NCI-H146 (cell line): ENCODE measurements around the gene ZC3H7B.
A peak's percentile ranks its signal among the peaks of the same experiment; 100 is the strongest.
"Not testable (repeated sequence)": the region's sequence is repeated elsewhere in the genome, so short reads cannot be mapped to it uniquely, and the experiment has no call there.

Experiments
- DNase-seq: peaks from one replicate; lab custom pipeline; 2025; lab: John Stamatoyannopoulos, UW

Gene ZC3H7B, protein sequence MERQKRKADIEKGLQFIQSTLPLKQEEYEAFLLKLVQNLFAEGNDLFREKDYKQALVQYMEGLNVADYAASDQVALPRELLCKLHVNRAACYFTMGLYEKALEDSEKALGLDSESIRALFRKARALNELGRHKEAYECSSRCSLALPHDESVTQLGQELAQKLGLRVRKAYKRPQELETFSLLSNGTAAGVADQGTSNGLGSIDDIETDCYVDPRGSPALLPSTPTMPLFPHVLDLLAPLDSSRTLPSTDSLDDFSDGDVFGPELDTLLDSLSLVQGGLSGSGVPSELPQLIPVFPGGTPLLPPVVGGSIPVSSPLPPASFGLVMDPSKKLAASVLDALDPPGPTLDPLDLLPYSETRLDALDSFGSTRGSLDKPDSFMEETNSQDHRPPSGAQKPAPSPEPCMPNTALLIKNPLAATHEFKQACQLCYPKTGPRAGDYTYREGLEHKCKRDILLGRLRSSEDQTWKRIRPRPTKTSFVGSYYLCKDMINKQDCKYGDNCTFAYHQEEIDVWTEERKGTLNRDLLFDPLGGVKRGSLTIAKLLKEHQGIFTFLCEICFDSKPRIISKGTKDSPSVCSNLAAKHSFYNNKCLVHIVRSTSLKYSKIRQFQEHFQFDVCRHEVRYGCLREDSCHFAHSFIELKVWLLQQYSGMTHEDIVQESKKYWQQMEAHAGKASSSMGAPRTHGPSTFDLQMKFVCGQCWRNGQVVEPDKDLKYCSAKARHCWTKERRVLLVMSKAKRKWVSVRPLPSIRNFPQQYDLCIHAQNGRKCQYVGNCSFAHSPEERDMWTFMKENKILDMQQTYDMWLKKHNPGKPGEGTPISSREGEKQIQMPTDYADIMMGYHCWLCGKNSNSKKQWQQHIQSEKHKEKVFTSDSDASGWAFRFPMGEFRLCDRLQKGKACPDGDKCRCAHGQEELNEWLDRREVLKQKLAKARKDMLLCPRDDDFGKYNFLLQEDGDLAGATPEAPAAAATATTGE

DNA sequence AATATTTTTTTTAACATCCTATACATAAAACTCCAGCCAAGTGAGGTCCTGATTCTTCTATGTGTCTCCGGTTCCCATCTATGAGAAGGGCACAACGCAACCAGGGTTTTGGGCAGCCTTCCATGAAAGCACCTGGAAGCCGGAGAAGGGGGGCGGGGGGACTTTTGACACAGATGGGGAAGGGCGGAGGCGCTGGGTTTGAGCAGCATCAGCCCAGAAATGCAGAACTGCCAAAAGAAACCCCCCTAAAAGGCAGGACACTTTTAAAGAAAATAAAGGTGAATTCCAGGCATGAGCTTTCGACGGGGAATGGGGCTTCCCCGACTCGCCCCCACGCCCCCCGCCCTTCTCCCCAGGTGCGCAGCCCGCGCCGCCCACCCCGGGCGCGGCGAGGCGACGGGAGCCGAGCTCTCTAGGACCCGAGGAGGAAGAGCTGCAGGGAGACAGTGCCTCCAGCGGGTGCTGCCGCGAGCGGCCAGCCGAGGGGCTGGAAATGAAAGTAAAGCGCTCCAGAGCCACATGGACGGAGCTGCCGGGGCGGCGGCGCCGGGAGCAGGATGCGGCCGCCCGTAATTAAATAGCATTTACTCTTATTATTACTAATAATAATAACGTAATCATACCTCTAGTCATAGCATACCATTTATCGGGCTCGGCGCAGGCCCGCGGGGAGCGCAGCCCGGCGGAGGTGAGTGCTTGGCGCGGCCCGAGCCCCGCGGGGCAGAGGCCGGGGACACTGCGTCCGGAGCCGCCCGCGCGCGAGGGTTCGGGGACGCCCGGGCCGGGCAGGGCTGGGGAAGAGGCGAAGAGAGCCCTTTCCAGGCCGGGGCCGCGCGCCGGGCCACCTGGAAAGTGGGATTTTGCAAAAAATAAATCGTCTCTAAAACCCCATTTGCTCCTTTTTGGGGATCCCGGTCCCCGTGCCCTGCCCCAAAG lies at the start of gene ZC3H7B:
ZC3H7B (plus strand) TSS at position 441 of the 936 bp plus-strand sequence. CDS start 19,136 bp downstream, outside the sequence.
- peak; percentile 71 for DNase-seq

DNA sequence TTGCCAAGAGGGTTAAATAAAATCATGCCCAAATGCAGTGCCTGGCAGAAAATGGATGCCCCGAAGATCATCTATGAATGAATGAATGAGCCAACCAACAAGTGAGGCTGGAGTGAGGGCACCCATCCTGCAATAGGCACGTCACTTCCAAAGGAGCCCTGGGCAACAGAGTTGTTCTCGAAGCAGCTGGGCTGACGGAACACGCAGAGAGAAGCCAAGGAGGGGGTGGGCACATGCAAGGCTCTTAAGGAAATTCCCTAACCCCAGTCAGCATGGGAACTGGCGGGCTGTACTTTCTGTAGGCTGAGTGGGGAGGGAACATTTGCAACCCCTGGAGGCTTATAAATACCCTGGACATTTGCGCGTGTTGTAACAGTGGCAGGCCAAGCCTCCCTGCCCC lies 49.0 kb upstream of the ZC3H7B start:
- DNase-seq = no peak

DNA sequence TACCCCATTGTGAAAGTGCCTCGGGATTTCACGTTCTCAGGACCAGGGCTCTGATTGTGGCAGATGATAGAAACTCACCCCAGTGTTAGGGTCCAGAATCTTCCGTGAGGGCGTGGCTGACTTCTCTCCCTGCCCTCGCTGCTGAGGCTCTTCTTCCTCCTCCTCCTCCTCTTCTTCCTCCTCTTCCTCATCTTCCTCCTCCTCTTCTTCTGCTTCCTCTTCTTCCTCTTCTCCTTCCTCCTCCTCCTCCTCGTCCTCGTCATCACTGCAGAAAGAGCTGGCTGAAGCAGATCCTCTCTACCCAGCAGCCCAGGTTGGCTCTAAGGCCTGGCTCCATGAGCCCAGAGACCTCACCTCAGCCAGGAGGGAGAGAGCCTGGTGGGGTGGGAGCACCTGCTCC lies 47.1 kb upstream of the ZC3H7B start:
- no peak for DNase-seq

DNA sequence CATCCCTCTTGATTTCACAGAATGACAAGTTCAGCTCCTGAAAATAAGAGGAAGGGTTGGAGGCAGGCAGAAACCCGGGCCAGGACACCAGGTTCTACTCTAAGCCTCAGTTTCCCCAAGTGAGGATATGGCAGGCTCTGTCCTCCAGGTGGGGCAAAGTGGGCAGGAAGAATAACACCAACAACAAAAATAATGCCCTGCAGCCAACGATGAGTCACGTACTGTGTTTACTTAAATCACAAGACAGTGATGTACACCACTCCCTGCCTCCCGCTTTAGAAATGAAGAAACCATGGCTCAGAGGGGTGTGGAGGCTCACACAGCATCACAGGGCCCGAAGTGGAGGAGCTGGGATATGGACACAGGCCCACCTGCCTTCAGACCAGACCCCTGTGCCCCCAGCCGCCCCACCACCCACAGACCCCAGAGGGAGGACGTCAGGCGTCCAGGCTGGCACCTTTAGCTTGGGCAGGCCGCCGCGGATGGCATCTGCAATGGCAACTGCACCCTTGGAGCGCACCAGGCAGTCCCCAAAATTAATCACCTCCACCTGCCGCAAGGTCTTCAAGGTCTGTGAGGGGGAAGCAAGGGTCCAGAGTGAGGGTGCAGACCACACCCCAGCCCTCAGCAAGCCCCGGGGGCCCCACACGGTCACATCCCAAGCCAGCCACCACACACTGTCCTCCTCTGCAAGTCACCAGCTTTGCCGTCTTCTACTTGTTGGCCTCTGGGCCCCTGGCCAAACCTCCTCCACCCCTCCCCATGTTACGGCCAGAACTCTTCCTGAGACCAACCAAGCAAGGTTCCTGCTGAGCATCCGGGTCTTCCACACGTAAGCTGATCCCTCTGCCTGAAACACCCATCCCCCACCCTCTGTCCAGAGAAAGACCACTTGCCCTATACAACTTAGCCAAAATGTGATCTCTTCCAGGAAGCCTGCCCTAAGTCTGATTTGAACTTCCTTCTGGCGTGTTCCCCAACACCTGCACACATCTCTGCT lies 44.8 kb upstream of the ZC3H7B start:
- no peak for DNase-seq

DNA sequence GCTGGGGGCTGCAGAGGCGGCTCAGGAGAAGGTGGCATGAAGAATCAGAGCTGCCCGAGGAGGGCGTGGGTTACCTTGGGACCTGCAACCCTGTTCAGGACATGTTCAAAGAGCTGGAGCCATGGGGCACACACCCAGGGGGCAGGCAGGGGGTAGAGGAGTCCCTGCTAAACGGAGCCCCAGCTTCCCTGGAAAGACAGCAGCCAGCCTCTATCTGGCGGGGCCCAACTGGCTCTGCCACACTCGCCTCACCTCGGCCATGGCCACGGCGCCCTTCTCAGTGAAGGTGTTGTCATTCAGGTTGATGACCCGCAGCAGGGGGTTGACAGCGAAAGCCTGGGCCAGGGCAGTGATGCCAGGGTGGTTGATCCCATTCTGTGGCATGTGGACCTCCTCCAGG lies 43.6 kb upstream of the ZC3H7B start:
- no peak for DNase-seq

DNA sequence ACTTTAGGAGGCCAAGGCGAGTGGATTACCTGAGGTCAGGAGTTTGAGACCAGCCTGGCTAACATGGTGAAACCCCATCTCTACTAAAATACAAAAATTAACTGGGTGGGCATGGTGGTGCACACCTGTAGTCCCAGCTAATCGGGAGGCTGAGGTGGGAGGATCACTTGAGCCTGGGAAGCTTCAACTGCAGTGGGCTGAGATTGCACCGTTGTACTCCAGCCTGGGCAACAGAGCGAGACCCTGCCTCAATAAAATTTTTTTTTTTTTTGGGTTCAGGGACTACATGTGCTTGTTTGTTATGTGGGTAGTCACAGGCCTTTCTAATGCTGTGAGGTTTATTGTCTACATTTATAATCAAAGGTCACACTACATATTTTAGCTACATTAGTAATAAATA lies 41.6 kb upstream of the ZC3H7B start:
- DNase-seq = not testable (repeated sequence)

DNA sequence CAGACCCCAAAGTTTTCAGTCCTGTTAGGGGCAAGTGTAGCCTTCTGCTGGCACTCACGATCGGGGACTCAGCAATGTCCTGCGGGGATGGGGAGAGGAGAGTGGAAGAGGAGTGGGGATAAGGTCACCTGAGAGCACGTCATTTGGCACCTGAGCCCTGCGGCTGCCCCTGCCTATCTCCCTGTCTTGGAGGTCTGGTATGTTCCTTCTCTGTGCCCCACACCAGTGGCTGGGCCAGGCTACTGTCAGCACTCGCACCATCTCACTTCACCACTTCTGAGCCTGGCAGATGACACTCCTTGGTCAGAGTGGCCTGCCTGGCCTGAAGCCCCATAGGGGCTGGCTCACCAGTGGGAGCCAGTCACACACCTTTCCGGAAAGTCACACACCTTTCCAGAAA lies 40.5 kb upstream of the ZC3H7B start:
- DNase-seq = no peak

DNA sequence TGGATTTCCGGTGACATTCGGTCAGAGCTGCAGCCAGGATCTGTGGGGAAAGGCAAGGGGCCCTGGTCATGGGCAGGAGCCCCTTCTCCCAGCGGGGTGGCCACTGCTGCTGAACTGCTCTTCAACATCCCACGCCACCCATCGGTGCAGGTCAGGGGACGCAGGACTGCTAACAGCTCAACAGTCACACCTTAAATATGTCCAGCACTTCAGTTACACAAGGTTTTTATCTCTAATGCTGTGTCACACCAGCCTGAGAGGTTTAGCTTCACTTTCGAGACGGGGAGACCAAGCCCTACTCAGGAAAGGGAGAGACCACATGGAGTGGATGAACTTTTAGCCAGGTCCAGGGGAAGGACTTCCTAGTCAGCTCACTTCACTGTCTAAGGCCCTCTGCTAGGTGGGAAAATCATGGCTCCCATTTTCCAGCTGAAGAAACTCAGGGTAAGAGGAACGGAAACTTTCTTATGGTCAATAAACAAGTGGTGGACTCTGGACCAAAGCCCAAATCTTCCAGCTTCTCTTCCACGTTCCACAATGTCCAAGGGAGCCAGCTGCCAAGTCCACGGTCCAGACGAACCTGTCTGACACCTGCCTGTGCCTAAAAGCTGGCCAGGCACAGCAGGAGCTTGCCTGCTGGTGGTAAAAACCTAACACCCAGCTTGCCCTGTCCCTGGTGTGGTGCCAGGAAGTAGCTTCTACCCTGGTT lies 39.6 kb upstream of the ZC3H7B start:
- DNase-seq = no peak

DNA sequence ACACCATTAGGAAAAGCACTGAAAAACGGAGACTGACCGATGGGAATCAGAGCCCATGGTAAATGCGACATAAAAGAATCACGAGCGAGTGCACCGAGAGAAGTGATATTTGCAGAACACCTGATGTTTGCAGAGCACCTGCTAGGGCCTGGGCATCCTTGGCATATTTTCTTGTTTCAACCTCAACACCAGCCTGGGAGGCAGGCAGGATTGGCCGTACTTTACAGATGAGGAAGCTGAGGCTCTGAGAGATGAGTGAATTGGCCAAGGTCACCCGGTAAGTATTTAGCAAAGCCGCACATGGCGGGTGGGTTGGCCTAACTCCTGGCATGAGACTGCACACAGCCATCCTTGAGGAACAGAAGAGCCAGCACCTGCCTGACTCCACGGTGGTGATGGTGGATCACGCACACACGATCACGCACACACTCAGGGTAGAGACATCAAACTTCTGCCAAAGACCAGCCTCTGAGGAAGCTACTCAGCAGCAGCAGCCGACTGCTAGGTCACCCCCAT lies 39.0 kb upstream of the ZC3H7B start:
- DNase-seq = no peak

DNA sequence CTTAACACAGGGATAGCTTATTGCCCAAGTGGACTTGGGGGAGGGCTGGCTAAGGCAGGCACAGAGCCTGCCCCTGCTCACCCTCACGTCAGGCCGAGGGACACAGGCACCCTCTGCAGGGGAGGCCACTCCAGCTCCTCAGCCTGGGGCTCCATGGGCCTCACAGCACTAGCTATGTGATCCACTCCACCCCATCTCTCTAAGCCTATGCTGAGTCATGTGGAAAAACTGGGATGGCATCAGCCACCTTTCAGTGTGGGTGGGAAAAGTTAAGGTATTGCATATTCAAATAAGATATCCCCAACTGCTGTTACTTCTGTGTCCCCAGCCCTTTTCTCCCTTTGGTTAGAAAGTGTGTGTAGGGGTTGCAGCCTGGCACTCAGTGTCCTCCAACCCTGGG lies 37.6 kb upstream of the ZC3H7B start:
- DNase-seq = no peak

DNA sequence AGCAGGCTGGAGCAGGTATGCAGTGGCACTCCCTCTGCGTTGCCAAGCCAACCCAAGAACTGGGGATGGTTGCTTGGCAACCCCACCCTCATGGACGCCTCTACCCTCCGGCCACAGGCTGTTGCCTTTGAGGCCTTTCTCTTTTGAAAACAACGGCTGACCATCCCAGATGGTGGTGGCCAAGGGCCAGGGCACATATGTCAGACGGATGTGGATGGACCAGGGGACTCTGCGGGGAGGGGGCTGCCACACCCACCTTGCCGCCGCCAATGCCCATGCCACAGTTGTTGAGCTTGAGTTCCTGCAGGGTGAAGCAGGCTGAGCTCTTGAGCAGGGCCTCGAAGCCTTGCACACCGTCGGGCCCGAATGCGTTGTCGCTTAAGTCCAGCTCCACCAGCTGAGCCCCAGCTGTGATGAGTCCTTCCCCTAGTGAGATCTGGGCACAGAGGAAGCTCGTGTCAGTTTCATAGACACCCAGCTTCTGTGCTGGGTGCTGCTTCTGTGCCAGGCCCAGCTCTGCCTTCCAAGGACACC lies 36.9 kb upstream of the ZC3H7B start:
- DNase-seq = no peak

DNA sequence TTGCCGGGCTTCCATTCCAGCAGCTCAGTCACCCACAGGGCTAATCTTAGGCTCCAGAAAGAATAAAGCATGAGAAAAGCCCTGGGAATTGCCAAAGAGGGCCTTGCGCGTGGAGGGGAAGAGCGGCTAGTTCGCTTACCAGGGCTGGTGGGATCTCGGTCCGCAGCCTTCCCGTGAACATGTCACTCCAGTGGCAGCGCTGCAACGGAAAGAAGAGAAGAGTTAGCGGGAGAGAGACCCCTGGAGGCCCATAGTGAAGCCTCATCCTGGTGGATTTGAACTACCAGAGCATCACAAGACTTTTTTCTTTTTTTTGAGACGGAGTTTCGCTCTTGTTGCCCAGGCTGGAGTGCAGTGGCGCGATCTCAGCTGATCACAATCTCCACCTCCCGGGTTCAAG lies 33.4 kb upstream of the ZC3H7B start:
- DNase-seq = no peak

DNA sequence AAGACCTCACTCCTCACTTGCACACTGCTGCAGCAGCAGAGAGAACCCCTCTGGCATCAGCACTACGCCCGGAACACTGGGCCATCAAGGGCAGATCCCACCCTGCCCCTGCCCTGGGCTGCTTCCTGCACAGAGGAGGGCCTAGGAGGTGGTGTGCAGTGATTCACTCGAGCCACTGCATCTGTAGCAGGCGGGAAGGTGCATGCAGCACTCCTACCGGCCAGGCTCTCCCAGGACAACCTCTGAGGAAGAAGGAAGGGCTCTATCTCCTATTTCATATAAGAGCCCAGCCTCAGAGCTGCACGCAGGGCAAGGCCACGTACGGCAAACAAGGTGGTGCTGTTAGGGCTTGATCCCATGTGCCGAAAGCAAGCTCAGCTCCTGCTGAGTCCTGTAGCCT lies 29.5 kb upstream of the ZC3H7B start:
- DNase-seq = no peak

DNA sequence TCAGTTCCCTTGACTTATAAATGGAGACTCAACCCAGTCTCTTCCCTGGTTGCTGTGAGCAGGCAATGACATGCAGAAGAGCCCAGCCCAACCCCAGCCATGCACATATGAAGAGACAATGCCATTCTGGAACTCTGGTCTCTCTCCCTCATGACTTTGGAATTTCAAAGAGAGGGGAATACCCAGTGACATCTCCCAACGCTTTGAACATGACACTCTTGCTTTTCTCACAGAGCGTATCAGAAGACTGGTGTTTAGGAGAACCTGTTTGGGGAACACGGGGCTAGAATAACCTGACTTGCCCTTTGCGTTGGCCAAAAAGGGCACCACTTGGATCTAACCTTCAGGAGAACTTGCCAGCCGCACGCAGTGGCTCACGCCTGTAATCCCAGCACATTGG lies 28.2 kb upstream of the ZC3H7B start:
- DNase-seq = no peak

DNA sequence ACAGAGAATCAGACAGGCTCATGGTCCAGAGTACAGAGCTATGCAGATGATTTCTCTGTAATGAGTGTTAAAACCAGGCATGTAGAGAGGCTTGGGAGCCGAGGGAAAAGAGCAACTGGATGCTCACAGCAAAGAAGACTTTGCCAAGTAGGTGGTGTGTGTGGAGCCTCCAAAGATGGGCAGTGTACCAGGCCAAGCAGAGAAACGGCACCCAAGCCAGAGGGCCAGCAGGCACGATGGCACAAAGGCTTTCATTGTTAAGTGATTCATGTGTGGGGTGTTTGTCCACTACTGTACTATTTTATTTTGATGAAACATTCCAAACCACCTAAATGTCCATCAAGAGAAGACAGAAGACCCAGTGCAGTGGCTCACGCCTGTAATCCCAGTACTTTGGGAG lies 26.5 kb upstream of the ZC3H7B start:
- no peak for DNase-seq

DNA sequence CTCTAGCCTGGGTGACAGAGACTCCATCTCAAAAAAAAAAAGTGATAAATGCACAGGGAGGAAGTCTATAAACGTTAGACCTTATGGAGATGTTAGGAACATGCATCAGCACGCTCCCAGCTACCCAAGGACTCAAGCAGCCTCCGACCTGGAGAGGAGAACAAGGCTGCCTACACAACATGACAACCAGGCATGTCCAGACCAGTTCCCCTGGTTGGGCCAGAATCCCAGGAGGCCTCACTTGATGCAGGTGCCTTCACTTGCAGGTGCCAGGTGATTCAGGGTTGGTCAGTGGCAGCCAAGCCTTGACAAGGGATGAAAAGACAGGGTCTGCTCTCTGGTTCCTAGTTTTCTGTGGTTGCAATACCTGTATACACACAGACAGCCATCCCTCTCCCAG lies 21.3 kb upstream of the ZC3H7B start:
- no peak for DNase-seq

DNA sequence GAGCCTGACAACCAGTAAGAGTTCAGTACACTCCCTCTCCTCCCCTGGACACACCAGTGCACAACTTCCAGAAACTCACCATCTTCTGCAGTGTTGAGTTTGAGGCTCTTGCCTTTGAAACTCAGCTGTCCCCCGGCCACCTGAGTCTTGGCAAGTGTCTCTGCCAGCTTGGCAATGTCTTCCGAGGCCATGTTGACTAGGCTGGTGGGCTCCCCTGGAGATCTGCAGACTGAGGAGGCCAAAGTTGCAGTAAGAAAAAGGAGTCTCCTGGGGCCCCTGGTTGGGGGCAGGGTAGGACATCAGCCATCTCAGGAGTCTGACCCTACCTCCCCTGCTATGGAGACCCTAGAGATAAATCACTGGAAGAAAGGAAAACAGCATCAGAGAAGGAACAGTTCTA lies 20.5 kb upstream of the ZC3H7B start:
- no peak for DNase-seq

DNA sequence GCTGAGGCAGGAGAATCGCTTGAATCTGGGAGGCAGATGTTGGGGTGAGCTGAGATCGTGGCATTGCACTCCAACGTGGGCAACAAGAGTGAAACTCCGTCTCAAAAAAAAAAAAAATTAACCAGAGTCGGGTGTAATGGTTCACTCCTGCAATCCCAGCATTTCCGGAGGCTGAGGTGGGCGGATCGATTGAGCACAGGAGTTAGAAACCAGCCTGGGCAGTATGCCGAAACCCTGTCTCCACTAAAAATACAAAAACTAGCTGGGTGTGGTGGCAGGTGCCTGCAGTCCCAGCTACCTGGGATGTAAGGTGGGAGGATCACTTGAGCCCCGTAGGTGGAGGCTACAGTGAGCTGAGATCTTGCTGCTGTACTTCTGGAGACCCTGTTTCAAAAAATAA lies 16.9 kb upstream of the ZC3H7B start:
- DNase-seq = no peak

DNA sequence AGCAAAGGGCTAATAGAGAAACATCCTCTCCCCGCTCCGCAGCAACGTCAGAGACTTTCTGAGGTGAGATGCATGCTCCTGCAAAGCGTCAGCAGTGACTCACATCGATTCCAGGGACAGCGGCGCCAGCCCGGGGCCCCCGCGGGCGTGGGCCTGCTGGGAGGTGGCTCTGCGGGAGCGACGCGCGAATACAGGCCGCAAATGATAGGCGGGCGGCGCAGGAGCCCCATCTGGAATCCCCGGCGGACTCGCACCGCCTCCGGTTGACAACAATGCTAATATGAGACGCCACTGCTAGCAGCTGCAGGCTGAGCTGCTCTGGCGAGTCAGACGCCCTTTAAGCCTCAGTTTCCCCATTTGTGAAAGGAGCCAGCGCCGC lies 15.9 kb upstream of the ZC3H7B start:
- peak; percentile 74 for DNase-seq
